HEK293 (cell line): ENCODE results near the gene FAM171A2.
"Not testable (repeated sequence)": the region's sequence is repeated elsewhere in the genome, so short reads cannot be mapped to it uniquely, and the experiment has no call there.

Source experiments
- CTCF ChIA-PET: fragments of 350-600 bp; formaldehyde crosslinking; extraction: SDS; loops from one replicate; lab custom pipeline; 2021; ENCODE audit warnings: antibody characterized with exemption; lab: Yijun Ruan, JAX
- POLR2A ChIA-PET: fragments of 300-600 bp; formaldehyde crosslinking; extraction: SDS; loops from one replicate; lab custom pipeline; 2020; ENCODE audit warnings: antibody characterized with exemption, inconsistent platforms; lab: Yijun Ruan, JAX
- H3K27ac ChIP-seq: fragments of 200-500 bp; sonication (Bioruptor generic); 2 replicates; pipeline ENCODE4 v1.5.1; 2014; ENCODE audit warnings: low read depth, low read length, control low read depth, inconsistent platforms; ENCODE audit errors: extremely low read depth
- H3K36me3 ChIP-seq, 2 experiments: fragments of 200-500 bp in 1 of 2; sonication (Bioruptor generic) in 1 of 2; 1 replicate in 1 of 2; 2 replicates in 1 of 2; pipeline ENCODE4 v1.5.1; 2014 to 2017; ENCODE audit warnings: inconsistent platforms in 2 of 2, low read length in 2 of 2; ENCODE audit not compliant: control insufficient read depth in 2 of 2, insufficient read depth in 1 of 2
- H3K4me1 ChIP-seq: fragments of 200-500 bp; sonication (Bioruptor generic); 2 replicates; pipeline ENCODE4 v1.5.1; 2014; ENCODE audit warnings: mild to moderate bottlenecking, low read length, inconsistent platforms; ENCODE audit not compliant: control insufficient read depth, insufficient read depth
- H3K4me3 ChIP-seq: 2 replicates; pipeline ENCODE4 v1.5.1; 2011; ENCODE audit warnings: low read depth, mild to moderate bottlenecking, control low read depth, low read length, moderate library complexity
- H3K9me3 ChIP-seq: fragments of 200-500 bp; sonication (Bioruptor generic); 2 replicates; pipeline ENCODE4 v1.5.1; 2014; ENCODE audit warnings: low read depth, low read length, inconsistent platforms; ENCODE audit not compliant: control insufficient read depth, insufficient read depth
- FEZF1 ChIP-seq: fragments of 450-650 bp; formaldehyde crosslinking; IDR thresholded peaks from 2 replicates; pipeline ENCODE4 v1.5.1; 2016; ENCODE audit warnings: missing biosample characterization, missing genetic modification characterization
- GFI1B ChIP-seq: fragments of 450-650 bp; formaldehyde crosslinking; IDR thresholded peaks from 2 replicates; pipeline ENCODE4 v1.5.1; 2016; ENCODE audit warnings: missing biosample characterization, missing genetic modification characterization
- HOXA7 ChIP-seq: sonication (generic); formaldehyde crosslinking; IDR thresholded peaks from 2 replicates; pipeline ENCODE4 v1.8.1; 2022; ENCODE audit warnings: missing genetic modification reagents, borderline replicate concordance
- OVOL3 ChIP-seq: fragments of 450-650 bp; formaldehyde crosslinking; IDR thresholded peaks from 2 replicates; pipeline ENCODE4 v1.5.1; 2016; ENCODE audit warnings: missing biosample characterization, missing genetic modification characterization
- SETDB1 ChIP-seq: IDR thresholded peaks from one replicate; pipeline ENCODE4 v1.6.1; 2017; ENCODE audit warnings: mild to moderate bottlenecking, low read length, moderate library complexity, mixed read lengths; ENCODE audit not compliant: insufficient read length
- ZBTB17 ChIP-seq: fragments of 450-650 bp; formaldehyde crosslinking; IDR thresholded peaks from 2 replicates; pipeline ENCODE4 v1.5.1; 2016; ENCODE audit warnings: missing biosample characterization, missing genetic modification characterization
- ZBTB8A ChIP-seq: fragments of 450-650 bp; formaldehyde crosslinking; IDR thresholded peaks from 2 replicates; pipeline ENCODE4 v1.5.1; 2016; ENCODE audit warnings: missing biosample characterization, missing genetic modification characterization
- ZIC2 ChIP-seq: fragments of 450-650 bp; formaldehyde crosslinking; IDR thresholded peaks from 2 replicates; pipeline ENCODE4 v1.5.1; 2016; ENCODE audit warnings: missing biosample characterization, missing genetic modification characterization
- ZNF10 ChIP-seq: fragments of 450-650 bp; formaldehyde crosslinking; IDR thresholded peaks from 2 replicates; pipeline ENCODE4 v1.5.1; 2017; ENCODE audit warnings: missing biosample characterization, missing genetic modification characterization
- ZNF341 ChIP-seq: fragments of 450-650 bp; formaldehyde crosslinking; IDR thresholded peaks from 2 replicates; pipeline ENCODE4; 2016; ENCODE audit warnings: low read depth, missing biosample characterization, missing genetic modification characterization
- ZNF416 ChIP-seq: fragments of 450-650 bp; formaldehyde crosslinking; IDR thresholded peaks from 2 replicates; pipeline ENCODE4 v1.5.1; 2016; ENCODE audit warnings: missing biosample characterization, missing genetic modification characterization
- ZNF623 ChIP-seq: fragments of 450-650 bp; formaldehyde crosslinking; IDR thresholded peaks from 2 replicates; pipeline ENCODE4 v1.5.1; 2016; ENCODE audit warnings: missing biosample characterization, missing genetic modification characterization
- ZNF747 ChIP-seq: fragments of 450-650 bp; formaldehyde crosslinking; IDR thresholded peaks from 2 replicates; pipeline ENCODE4 v1.5.1; 2016; ENCODE audit warnings: missing biosample characterization, missing genetic modification characterization
- TF ChIP-seq, protein P1 (sequence below): fragments of 450-650 bp; formaldehyde crosslinking; IDR thresholded peaks from 2 replicates; pipeline ENCODE4 v1.5.1; 2016; ENCODE audit warnings: missing biosample characterization, missing genetic modification characterization

FAM171A2 gene

DNA sequence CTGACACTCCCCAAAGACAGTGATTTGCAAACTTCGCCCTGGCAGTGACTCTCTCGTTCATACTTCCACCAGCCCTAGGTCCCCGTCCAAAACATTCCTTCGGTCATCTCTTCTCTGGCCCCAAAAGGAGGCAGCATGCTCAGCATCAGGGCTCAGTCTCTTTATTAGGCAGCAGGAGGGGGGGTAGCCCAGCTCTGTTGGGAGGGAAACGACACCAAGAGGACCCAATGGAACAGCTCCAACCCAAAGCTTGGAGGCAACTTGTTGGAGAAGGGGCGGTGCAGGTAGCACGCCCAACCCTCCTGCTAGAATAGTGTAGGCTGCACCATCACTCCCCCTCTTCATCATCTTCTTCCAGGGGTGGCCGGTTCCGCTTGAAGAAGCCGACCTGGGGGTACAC lies 8.4 kb upstream of the FAM171A2 start:
- CTCF ChIA-PET = interaction anchor here (1.0 to 1.6 kb wide), 4 partner anchors 9 to 41 kb away, joined by 3 to 7 read pairs (median 4); partner anchors contain the start of gene FAM171A2
- H3K4me3 ChIP-seq = no peak overlapping the region
- H3K36me3 ChIP-seq = no peaks in the 10 kb centered on the region
- no peaks in the 10 kb centered on the region for H3K9me3 ChIP-seq
- TF ChIP-seq ZNF747 (tag by site-specific recombination) = no peak
- TF ChIP-seq SETDB1 = no peak
- no peak for TF ChIP-seq ZNF10 (tag by site-specific recombination)
- no peak for TF ChIP-seq OVOL3 (tag by site-specific recombination)
- no peak for TF ChIP-seq ZBTB17 (tag by site-specific recombination)
- TF ChIP-seq, protein P1, sequence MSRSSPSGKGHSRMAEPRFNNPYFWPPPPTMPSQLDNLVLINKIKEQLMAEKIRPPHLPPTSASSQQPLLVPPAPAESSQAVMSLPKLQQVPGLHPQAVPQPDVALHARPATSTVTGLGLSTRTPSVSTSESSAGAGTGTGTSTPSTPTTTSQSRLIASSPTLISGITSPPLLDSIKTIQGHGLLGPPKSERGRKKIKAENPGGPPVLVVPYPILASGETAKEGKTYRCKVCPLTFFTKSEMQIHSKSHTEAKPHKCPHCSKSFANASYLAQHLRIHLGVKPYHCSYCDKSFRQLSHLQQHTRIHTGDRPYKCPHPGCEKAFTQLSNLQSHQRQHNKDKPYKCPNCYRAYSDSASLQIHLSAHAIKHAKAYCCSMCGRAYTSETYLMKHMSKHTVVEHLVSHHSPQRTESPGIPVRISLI (tag by site-specific recombination) = no peak
- no peak for TF ChIP-seq HOXA7 (CRISPR knock-in tag)
- no peak for TF ChIP-seq ZNF416 (tag by site-specific recombination)
- no peak overlapping the region for H3K27ac ChIP-seq
- no peaks in the 10 kb centered on the region for H3K4me1 ChIP-seq
- POLR2A ChIA-PET = interaction anchor here (0.7 kb wide), 1 partner anchor 27 kb away, joined by 3 read pairs; the partner anchor contains the start of gene GRN

DNA sequence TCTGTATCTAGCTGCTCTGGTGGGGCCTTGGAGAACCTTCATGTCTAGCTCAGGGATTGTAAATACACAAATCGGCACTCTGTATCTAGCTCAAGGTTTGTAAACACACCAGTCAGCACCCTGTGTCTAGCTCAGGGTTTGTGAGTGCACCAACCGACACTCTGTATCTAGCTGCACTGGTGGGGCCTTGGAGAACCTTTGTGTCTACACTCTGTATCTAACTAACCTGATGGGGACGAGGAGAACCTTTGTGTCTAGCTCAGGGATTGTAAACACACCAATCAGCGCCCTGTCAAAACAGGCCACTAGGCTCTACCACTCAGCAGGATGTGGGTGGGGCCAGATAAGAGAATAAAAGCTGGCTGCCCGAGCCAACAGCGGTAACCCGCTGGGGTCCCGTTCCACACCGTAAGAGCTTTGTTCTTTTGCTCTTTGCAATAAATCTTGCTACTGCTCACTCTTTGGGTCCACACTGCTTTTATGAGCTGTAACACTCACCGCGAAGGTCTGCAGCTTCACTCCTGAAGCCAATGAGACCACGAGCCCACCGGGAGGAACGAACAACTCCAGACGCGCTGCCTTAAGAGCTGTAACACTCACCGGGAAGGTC lies 5.9 kb upstream of the FAM171A2 start:
- CTCF ChIA-PET = interaction anchor here (0.6 to 1.8 kb wide), 5 partner anchors 11 to 178 kb away, joined by 3 to 7 read pairs (median 3); no protein-coding TSS in a partner anchor
- POLR2A ChIA-PET = interaction anchor here (1.0 to 1.5 kb wide), 3 partner anchors 11 to 149 kb away, joined by 3 to 4 read pairs (median 4); no protein-coding TSS in a partner anchor
- H3K36me3 ChIP-seq, H3K9me3 ChIP-seq, H3K27ac ChIP-seq, H3K4me1 ChIP-seq, H3K4me3 ChIP-seq: not testable (repeated sequence)
- TF ChIP-seq ZIC2 (tag by site-specific recombination) (peak; percentile 81), FEZF1 (tag by site-specific recombination) (peak; percentile 95), ZNF341 (peak; percentile 35; the same call in 1 of the 2 replicates), ZBTB17 (tag by site-specific recombination) (0 out of 2 replicates have a peak, but pooled peaks have one; percentile 23)

DNA sequence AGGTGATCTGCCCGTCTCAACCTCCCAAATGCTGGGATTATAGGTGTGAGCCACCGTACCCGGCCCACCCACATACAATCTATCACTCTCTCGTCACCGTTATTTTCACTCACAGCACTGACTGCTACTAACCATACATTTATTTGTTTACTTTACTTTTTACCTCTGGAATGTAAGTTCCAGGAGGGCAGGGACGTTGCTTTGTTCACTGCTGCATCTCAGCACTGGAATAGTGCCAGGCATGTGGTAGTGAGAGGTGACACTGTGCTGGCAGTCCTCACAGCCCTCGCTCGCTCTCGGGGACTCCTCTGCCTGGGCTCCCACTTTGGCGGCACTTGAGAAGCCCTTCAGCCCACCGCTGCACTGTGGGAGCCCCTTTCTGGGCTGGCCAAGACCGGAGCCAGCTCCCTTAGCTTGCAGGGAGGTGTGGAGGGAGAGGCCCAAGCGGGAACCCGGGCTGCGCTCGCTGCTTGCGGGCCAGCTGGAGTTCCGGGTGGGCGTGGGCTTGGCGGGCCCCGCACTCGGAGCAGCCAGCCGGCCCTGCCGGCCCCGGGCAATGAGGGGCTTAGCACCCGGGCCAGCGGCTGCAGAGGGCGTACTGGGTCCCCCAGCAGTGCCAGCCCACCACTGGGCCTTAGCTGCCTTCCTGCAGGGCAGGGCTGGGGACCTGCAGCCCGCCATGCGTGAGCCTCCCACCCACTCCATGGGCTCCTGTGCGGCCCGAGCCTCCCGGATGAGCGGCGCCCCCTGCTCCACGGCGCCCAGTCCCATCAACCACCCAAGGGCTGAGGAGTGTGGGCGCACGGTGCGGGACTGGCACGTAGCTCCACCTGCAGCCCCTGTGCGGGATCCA lies 5.0 kb upstream of the FAM171A2 start:
- ChIA-PET POLR2A (interaction anchor here (1.0 to 1.4 kb wide), 2 partner anchors 11 to 54 kb away, joined by 3 read pairs; no protein-coding TSS in a partner anchor), CTCF (interaction anchor here (1.1 to 2.6 kb wide), 3 partner anchors 7 to 154 kb away, joined by 3 to 19 read pairs (median 7); no protein-coding TSS in a partner anchor)
- not testable (repeated sequence) for H3K9me3 ChIP-seq, H3K4me1 ChIP-seq, H3K27ac ChIP-seq, H3K36me3 ChIP-seq, H3K4me3 ChIP-seq
- TF ChIP-seq ZBTB8A = peak; percentile 36; the same call in 1 of the 2 replicates

DNA sequence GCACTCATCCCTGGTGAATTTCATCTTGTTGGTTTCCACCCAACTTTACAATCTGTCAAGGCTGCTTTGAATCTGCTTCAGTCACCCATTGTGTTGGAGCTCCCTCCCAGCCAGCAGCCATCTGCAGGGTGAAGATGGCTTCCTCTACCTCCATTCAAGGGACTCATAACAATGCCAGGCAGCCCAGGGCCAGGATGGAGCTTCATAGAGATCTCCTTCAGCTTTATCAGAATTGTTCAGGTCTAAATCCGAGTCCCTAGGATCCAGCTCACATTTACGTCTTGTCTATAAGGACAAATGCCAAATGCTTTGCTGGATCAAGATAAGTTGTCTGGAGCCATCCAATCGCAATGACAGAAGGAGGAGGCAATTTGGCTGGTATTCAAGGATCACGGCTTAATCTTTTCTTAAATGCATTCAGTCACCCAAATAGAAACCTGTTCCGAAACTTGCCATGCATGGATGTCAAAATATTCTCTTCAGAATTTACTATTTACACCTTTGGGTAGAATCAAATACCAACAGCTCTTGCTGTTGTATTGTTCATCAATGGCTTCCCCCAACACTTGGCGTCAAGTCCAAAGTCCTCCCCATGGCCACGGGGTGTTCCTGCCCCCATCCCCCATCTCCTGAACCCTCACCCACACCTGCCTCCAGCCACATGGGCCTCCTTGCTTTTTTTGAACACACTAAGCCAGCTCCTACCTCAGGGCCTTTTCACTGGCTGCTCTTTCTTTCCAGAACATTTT lies 3.8 kb upstream of the FAM171A2 start:
- H3K4me3 ChIP-seq = no peak overlapping the region
- ChIA-PET POLR2A (interaction anchor here (1.4 kb wide), 1 partner anchor 9 kb away, joined by 3 read pairs; no protein-coding TSS in a partner anchor), CTCF (interaction anchor here (0.6 to 2.6 kb wide), 7 partner anchors 8 to 159 kb away, joined by 3 to 19 read pairs (median 5); no protein-coding TSS in a partner anchor)
- H3K9me3 ChIP-seq = no peaks in the 10 kb centered on the region
- H3K4me1 ChIP-seq = peaks cover 5% of the 10 kb centered on the region
- no peaks in the 10 kb centered on the region for H3K36me3 ChIP-seq
- TF ChIP-seq GFI1B (tag by site-specific recombination) (no peak), ZNF623 (peak; percentile 87)
- H3K27ac ChIP-seq = no peak overlapping the region

DNA sequence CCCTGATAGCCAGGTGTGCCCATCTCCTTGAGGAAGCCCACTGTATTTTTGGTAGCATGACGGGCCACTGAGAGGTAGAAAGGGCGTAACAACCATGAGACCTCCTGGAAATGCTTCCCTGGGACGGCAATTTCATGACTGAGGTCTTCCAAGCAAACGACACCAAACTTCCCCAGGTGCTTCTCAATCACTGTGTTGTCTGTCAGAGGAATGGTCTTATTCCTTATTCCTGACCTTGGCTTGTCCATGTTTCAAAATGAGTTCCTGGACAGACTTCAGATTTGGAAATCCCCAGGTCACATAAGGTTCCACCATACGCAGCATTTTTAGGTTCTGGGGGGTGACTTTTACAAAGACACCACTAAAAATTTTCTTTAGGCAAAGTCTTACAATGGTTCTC lies 1.4 kb upstream of the FAM171A2 start:
- H3K27ac ChIP-seq, H3K36me3 ChIP-seq, POLR2A ChIA-PET, H3K4me3 ChIP-seq, H3K9me3 ChIP-seq: not testable (repeated sequence)
- CTCF ChIA-PET = interaction anchor here (0.6 to 0.7 kb wide), 3 partner anchors 108 to 241 kb away, joined by 3 to 6 read pairs (median 5); partner anchors contain the start of gene HDAC5
- H3K4me1 ChIP-seq = peaks cover 21% of the 10 kb centered on the region
